Testis (tissue), 2 donors: Measurements from ENCODE around the gene RCOR1.

ENCODE experiments used
- CTCF ChIP-seq, 3 experiments: fragments of 450-650 bp in 2 of 3; fragments of 200-600 bp in 1 of 3; sonication (generic) in 1 of 3; IDR thresholded peaks; one replicate each; pipeline ENCODE4 v1.5.1; 2016 to 2019; ENCODE audit warnings: antibody characterized with exemption in 3 of 3, mild to moderate bottlenecking in 2 of 3, moderate library complexity in 1 of 3
- POLR2A ChIP-seq: fragments of 450-650 bp; IDR thresholded peaks from one replicate; pipeline ENCODE4 v1.6.1; 2017; ENCODE audit warnings: antibody characterized with exemption, mild to moderate bottlenecking, moderate library complexity

- TF ChIP-seq CTCF (IDR thresholded peaks at IDR 0.05): no peak
- no peak for TF ChIP-seq POLR2A
Measured at GRCh38 chr14:102737402-102738372, 145.2 kb downstream of the RCOR1 start.
